Stimulated activated naive B cell treated with anti-CD40 and anti-IgM and Interleukin-4, amounts not matched to agents 10 μg/mL and 1 μg/mL and 100 μg/mL, for 72 hours (primary cell): ENCODE results near the gene SEMA3D.

Experiments
- ATAC-seq, 2 donors: fragments of 150-1000 bp; cut with Tn5 transposase; replicated peaks; 2 replicates each; pipeline ENCODE4 v1.10.0; 2021; ENCODE audit warnings: moderate library complexity in 1 of 2
- DNase-seq: peaks from one replicate; pipeline ENCODE4 v3.0.0; 2021
- H3K27ac Mint-ChIP-seq: one replicate; pipeline ENCODE4 v1.8.0; 2022; ENCODE audit warnings: mild to moderate bottlenecking, mixed read lengths
- H3K27me3 Mint-ChIP-seq, 2 donors: one replicate each; pipeline ENCODE4 v1.8.0; 2022; ENCODE audit warnings: mixed read lengths in 2 of 2
- H3K36me3 Mint-ChIP-seq, 2 donors: one replicate each; pipeline ENCODE4 v1.8.0; 2022; ENCODE audit warnings: mixed read lengths in 2 of 2, mild to moderate bottlenecking in 1 of 2
- H3K4me1 Mint-ChIP-seq, 2 donors: one replicate each; pipeline ENCODE4 v1.8.0; 2022; ENCODE audit warnings: mixed read lengths in 2 of 2, mild to moderate bottlenecking in 1 of 2
- H3K4me3 Mint-ChIP-seq, 2 donors: one replicate each; pipeline ENCODE4 v1.8.0; 2022; ENCODE audit warnings: mild to moderate bottlenecking in 2 of 2, mixed read lengths in 2 of 2, moderate library complexity in 1 of 2
- H3K9me3 Mint-ChIP-seq, 2 donors: one replicate each; pipeline ENCODE4 v1.8.0; 2022; ENCODE audit warnings: mixed read lengths in 2 of 2, mild to moderate bottlenecking in 1 of 2

The SEMA3D gene

DNA sequence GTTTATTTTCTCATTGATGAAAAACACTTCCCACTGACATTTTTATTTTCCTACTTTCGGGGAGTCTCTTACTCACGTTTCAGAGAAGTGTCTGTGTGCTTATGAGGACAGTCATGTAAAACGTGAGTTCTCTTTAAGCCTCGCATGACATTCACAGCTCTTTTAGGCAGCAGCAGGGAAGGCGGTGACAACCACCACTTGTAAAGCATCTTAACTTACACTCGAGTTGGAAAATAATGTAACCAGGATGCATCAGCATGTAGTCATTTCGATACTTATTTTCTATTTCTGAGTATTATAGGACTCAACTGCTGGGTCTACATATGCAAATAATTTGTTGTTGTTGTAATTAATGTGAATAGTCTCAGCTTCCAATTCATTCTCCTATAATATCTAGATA lies 153.6 kb downstream of the SEMA3D start:
- Mint-ChIP-seq H3K4me3 (no peak overlapping the region), H3K4me1 (no peaks in the 10 kb centered on the region), H3K9me3 (no peaks in the 10 kb centered on the region), H3K27me3 (no peaks in the 10 kb centered on the region), H3K27ac (no peak overlapping the region), H3K36me3 (no peaks in the 10 kb centered on the region)
- ATAC-seq (no peak), DNase-seq (no peak)

DNA sequence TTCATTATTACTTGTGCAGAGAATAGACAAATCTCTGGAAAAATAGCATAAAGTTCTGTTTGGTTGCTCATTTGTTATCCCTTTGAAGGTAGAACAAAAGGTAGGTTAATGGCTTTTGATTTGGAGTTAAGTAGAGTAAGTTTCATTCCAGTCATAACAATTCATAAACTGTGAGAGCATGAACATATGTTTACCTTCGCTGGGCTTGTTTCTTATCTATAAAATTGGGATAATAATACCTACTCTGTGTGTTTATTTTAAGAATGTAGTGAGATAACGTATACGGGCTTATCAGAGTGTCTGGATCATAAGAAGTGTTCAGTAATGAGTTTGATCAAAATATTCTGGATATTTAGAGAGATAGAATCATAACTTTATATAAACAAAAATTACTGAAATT lies 155.4 kb downstream of the SEMA3D start:
- no peak overlapping the region for H3K27ac Mint-ChIP-seq
- H3K4me3 Mint-ChIP-seq: no peak overlapping the region
- DNase-seq (no peak), ATAC-seq (no peak)
- no peaks in the 10 kb centered on the region for H3K4me1 Mint-ChIP-seq
- no peaks in the 10 kb centered on the region for H3K9me3 Mint-ChIP-seq
- no peaks in the 10 kb centered on the region for H3K27me3 Mint-ChIP-seq
- H3K36me3 Mint-ChIP-seq: no peaks in the 10 kb centered on the region

DNA sequence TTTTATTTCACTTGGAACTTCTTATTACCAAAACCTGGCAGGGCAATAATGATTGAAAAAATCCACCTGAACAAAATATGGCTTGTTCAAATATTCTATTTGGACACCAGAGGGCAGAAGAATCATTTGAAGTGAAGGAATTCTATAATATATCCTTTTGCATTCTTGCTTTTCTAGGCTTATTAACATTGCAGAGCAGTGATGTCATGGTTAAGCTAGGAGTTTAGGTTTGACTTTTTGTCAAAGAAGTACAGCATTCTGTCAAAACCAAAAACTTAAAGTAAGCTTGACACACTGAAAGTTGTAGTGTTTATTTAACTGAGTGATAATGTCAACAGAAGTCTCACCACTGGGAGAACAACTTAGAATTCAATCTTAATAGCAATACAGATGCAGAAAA lies 156.0 kb downstream of the SEMA3D start:
- no peak overlapping the region for H3K4me3 Mint-ChIP-seq
- no peak for DNase-seq
- no peak for ATAC-seq
- no peaks in the 10 kb centered on the region for H3K9me3 Mint-ChIP-seq
- H3K27ac Mint-ChIP-seq: no peak overlapping the region
- H3K36me3 Mint-ChIP-seq: no peaks in the 10 kb centered on the region
- H3K4me1 Mint-ChIP-seq: no peaks in the 10 kb centered on the region
- H3K27me3 Mint-ChIP-seq: no peaks in the 10 kb centered on the region

DNA sequence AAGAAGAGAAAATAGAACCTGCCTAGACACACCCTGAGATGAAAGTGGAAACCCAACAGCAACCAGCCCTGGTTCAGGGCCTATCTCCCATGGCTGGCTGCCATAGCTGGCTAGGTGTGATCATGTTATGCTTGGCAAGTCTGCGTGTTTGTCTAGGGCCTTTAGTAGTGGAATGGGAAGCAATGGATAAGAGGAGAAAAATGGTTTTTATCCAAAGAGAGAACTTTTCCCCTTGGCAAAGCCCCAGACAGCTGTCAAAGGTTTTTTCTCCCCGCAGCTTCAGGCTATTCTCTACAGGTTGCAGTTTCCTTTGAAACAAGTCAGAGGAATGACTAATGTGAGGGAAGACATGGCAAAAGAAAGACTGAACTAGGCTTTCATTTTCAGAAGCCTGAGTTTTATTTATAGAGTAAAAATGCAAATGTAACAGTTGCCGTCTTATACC lies 161.5 kb downstream of the SEMA3D start:
- no peak for DNase-seq
- H3K27ac Mint-ChIP-seq: no peak overlapping the region
- H3K4me3 Mint-ChIP-seq: no peak overlapping the region
- H3K4me1 Mint-ChIP-seq: no peaks in the 10 kb centered on the region
- no peaks in the 10 kb centered on the region for H3K27me3 Mint-ChIP-seq
- H3K36me3 Mint-ChIP-seq: no peaks in the 10 kb centered on the region
- no peaks in the 10 kb centered on the region for H3K9me3 Mint-ChIP-seq
- ATAC-seq: no peak

DNA sequence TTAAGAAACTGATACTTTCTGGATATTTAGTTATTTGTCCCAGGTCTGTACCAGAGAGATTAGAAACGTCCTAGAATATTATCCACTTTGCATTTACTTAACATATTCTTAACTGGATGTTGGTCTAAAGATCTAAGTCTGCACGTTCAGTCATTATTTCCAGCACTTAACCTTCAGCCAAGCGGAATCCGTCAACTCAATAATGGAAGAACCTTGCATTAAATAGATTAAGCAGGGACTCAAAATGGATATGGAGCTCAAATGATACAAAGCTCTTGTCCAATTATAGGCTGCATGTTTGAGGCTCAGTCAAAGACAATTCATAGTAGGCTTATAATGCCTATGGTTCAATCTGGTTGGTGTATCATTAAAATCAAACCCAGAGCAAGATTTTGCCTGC lies 162.9 kb downstream of the SEMA3D start:
- Mint-ChIP-seq H3K36me3 (no peaks in the 10 kb centered on the region), H3K4me3 (no peak overlapping the region), H3K27me3 (no peaks in the 10 kb centered on the region), H3K9me3 (no peaks in the 10 kb centered on the region), H3K27ac (no peak overlapping the region), H3K4me1 (no peaks in the 10 kb centered on the region)
- ATAC-seq (no peak), DNase-seq (no peak)

DNA sequence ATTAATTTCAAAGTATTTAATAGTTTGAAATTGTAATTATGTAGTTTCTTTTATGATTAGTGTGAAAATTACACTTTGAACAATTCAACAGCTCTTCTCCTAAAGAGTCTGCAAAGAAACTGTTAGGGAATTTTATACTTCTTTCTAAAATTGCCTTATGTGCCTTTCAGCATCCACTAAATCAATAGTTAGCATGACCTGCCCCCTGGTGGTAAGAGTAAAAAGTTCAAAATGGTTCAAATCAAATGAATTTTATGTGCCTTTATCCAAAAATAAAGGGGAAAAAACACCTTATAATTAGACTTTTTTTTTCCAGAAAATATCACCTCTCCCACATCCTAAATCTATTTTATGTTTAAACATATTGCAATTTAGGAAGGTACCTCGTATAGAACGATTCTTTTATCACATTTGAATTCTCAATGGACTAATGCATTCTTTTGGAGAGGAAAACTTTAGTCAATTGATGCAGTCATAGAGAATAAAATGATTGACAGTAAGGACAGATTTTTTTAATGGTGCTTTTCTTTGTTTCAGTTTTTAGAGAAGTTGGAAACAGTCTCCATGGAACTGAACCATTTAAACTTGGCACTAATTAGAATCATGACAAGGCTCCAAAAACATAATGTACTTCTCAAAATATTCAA lies 163.7 kb downstream of the SEMA3D start:
- Mint-ChIP-seq H3K4me1 (no peaks in the 10 kb centered on the region), H3K36me3 (no peaks in the 10 kb centered on the region), H3K4me3 (no peak overlapping the region), H3K9me3 (no peaks in the 10 kb centered on the region), H3K27ac (no peak overlapping the region), H3K27me3 (no peaks in the 10 kb centered on the region)
- DNase-seq (no peak), ATAC-seq (no peak)

DNA sequence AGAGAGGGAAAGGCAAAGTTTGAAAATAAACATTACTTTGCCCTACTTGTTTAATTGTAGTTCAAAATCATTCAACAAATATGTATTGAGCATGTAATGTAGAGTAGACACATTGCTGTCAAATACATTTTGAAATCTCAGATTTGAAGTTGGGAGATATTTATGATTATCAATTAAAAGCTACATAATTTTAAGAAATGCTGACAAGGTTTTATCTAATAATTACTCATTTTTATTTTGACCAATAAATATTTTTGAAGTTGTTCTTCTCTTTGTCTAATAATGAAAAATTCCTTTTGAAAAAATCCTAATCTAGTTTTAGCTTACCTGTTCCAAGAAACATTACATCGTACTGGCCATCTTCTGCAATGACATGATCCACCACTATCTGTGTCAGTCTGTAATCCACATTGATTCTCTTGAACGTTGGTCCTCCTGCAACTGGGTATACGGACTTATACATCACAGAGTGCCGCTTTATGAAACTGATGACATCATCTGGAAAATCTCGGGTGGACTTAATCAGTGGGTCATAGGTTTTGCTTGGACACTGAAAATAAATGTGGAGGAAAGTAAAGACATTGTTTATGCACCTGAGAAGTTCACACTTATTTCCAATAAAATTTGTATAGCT lies 164.7 kb downstream of the SEMA3D start:
- H3K4me1 Mint-ChIP-seq: no peaks in the 10 kb centered on the region
- H3K4me3 Mint-ChIP-seq: no peak overlapping the region
- H3K9me3 Mint-ChIP-seq: no peaks in the 10 kb centered on the region
- no peak for DNase-seq
- ATAC-seq: no peak
- H3K27ac Mint-ChIP-seq: no peak overlapping the region
- H3K36me3 Mint-ChIP-seq: no peaks in the 10 kb centered on the region
- no peaks in the 10 kb centered on the region for H3K27me3 Mint-ChIP-seq

DNA sequence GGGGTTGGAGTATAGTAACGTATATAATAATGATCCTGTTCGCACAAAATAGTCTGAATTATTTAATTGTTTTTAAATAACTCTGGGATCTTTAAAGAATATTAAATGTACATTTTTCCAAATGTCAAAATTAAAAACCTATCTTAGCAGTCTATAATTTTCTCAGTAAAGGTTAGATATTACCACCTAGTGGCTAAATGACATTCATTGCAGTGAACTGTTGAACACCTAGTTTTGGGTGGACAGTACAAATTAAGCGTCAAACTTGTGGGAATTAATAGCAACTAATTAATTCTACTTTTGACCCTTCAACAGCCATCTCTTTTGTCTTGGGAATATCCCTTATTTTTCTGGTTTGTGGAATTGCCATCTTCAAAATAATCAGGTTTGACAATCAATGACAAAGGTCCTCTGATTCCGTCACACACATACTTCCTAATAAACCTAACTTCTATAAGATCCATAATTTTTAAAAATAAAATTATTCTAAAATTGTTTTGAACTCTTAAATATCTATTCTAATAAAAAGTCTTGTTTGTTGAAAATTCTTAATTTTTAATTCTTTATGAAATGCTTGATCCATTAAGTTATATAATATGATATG lies 165.7 kb downstream of the SEMA3D start:
- ATAC-seq (no peak), DNase-seq (no peak)

DNA sequence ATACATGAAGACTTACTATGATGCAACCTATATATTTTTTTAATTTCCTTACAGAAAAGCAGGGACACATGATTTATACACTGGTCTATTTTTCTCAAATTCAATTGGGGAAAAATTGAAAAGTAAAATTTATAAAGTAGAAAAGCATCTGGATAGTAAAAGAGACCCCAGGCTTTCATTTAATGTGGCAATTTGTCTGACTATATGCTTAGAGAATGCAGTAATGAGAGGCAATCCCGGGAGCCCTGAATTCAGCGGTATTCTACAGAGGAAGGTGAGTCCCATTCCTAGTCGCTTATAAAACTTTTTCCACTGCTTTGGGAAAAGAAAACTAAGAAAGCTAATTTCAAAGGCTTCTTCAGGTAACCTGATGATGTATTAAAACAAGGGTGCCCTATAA lies 167.1 kb downstream of the SEMA3D start:
- ATAC-seq (no peak), DNase-seq (no peak)
- H3K27ac Mint-ChIP-seq: no peak overlapping the region
- H3K9me3 Mint-ChIP-seq: no peaks in the 10 kb centered on the region
- H3K36me3 Mint-ChIP-seq: no peaks in the 10 kb centered on the region
- no peaks in the 10 kb centered on the region for H3K4me1 Mint-ChIP-seq
- no peak overlapping the region for H3K4me3 Mint-ChIP-seq
- H3K27me3 Mint-ChIP-seq: no peaks in the 10 kb centered on the region

More for the DNA sequence above, 165.7 kb downstream of the SEMA3D start:
- Mint-ChIP-seq H3K36me3 (no peaks in the 10 kb centered on the region), H3K27me3 (no peaks in the 10 kb centered on the region), H3K27ac (no peak overlapping the region), H3K4me1 (no peaks in the 10 kb centered on the region), H3K9me3 (no peaks in the 10 kb centered on the region), H3K4me3 (no peak overlapping the region)

DNA sequence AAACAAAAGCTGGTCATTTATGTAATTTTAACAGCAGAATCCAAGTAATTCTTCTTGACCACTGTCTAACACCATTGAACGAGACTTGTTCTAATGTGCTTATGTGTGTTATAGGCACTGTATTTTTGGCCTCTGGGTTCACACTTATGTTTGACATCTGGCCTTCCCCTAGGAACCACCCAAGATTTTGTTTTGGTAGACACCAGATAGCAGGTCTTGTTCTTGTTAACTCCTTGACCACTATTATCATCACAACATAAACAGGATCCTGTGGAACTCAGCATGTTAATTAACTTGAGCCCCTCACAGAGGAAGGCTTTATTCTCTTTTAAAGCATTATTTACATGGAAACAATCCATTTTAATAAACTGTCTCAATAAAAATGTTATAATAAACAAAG lies 167.7 kb downstream of the SEMA3D start:
- Mint-ChIP-seq H3K4me1 (no peaks in the 10 kb centered on the region), H3K9me3 (no peaks in the 10 kb centered on the region), H3K27ac (no peak overlapping the region), H3K4me3 (no peak overlapping the region), H3K27me3 (no peaks in the 10 kb centered on the region), H3K36me3 (no peaks in the 10 kb centered on the region)
- no peak for ATAC-seq
- DNase-seq: no peak

DNA sequence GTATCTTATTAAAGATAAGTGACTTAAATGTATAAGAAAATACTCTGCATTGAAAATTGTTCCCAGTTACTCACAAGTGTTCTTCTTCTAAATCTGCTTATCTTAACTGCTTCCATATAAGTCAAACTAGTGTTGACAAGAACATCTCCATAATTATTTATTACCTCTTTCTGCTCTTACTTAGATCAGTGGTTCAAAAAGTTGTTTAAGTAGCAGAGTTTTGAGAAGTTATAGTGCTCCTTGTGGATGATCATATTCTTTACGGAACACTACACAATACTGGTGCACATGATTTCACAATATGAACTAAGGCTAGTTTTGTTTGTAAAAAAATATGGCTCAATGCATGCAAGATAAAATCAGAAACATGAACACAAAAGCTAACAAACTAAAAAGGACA lies 168.4 kb downstream of the SEMA3D start:
- no peaks in the 10 kb centered on the region for H3K27me3 Mint-ChIP-seq
- H3K36me3 Mint-ChIP-seq: no peaks in the 10 kb centered on the region
- no peak for DNase-seq
- no peak for ATAC-seq
- no peak overlapping the region for H3K27ac Mint-ChIP-seq
- H3K9me3 Mint-ChIP-seq: no peaks in the 10 kb centered on the region
- H3K4me1 Mint-ChIP-seq: no peaks in the 10 kb centered on the region
- no peak overlapping the region for H3K4me3 Mint-ChIP-seq

DNA sequence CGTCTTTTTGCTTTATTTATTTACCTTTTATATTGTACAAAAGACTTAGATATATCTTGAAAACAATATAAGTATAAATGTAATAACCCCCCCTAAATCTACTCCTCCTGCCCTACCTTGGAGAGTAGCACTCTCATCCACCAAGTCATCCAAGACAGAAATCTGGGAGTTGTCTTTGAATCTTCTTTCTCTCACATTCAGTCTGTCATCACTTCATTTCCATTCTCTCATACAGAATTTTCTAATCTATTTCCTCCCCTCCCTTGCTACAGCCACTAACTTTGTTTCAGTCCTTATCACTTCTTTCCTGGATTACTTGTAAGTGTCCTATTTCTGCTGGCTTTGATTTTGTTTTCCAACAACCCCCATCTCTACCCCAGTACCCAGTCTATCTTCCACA lies 170.6 kb downstream of the SEMA3D start:
- no peak overlapping the region for H3K27ac Mint-ChIP-seq
- no peaks in the 10 kb centered on the region for H3K4me1 Mint-ChIP-seq
- no peaks in the 10 kb centered on the region for H3K36me3 Mint-ChIP-seq
- no peak for ATAC-seq
- H3K27me3 Mint-ChIP-seq: no peaks in the 10 kb centered on the region
- no peaks in the 10 kb centered on the region for H3K9me3 Mint-ChIP-seq
- H3K4me3 Mint-ChIP-seq: no peak overlapping the region
- DNase-seq: no peak

DNA sequence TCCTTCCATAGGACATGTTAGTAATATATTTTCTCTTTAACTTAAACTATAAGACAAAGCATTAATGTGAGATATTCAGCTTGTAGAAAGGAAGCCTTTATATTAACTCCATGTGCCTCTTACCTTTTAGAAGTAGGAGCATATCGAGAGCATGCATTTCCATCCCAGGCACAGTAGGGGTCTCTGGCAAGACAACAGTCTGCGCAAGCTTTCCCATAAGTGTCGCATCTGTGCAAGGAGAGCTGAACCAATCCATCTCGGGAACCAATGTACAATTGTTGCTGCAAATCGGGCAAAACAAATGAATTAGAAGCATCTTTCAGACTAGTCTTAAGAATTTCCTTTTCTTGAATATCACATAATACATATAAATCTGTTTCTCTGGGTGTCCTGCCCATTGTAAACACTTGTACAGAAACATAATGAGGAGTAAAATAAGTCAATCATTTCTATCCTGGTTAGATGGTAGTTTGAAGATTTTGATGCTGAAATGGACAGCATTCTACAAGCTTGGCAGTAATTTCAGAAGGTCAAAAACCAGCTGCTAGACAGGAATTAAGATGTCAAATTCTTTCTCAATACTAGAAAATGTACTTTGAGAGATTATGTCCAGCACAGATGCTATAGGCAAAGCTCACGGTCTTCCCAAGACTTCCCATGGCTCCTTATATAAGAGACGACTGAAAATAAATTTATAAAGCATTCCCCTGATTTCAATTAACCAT lies 171.8 kb downstream of the SEMA3D start:
- Mint-ChIP-seq H3K27me3 (no peaks in the 10 kb centered on the region), H3K36me3 (no peaks in the 10 kb centered on the region), H3K9me3 (no peaks in the 10 kb centered on the region), H3K4me3 (no peak overlapping the region), H3K27ac (no peak overlapping the region), H3K4me1 (no peaks in the 10 kb centered on the region)
- DNase-seq: no peak
- ATAC-seq: no peak

DNA sequence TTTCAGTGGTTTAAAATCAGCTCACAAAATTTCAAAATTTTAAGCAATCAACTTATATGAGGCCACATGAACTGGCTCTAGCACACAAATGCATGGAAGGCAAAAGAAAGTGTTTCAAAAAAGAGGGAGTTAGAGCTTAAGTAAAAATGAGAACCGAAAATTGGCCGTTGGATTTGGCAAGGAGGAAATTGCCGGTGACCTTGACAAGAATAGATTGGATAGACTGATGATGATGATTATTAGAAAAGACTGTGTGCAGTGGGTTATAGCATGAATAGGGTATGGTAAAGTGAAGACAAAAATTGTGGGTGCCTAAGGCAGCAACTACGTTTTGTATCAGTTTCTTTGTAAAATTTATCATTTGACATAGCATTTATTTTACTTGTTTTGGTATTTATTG lies 175.7 kb downstream of the SEMA3D start:
- Mint-ChIP-seq H3K4me3 (no peak overlapping the region), H3K27me3 (no peaks in the 10 kb centered on the region), H3K4me1 (no peaks in the 10 kb centered on the region), H3K36me3 (no peaks in the 10 kb centered on the region), H3K27ac (no peak overlapping the region), H3K9me3 (no peaks in the 10 kb centered on the region)
- ATAC-seq (no peak), DNase-seq (no peak)

DNA sequence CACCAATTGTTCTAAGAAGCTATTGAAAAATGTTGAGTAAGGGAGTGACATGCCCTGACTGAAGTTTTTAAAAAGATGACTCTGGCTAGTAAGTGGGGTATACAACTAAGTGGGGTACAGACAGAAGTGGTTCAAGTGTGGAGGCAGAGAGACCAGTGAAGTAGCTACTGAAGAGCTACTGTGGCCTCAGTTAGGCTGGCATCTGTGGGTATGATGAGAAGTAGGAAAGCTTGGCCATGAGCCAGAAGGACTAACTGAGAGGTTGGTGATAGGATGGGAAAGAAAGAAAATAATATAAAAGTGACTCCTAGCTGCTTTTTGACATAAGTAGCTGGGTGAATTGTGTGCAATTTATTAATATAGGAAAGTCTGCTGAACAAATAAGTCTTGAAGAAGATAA lies 176.6 kb downstream of the SEMA3D start:
- no peaks in the 10 kb centered on the region for H3K27me3 Mint-ChIP-seq
- no peak for ATAC-seq
- no peak for DNase-seq
- H3K4me3 Mint-ChIP-seq: no peak overlapping the region
- H3K36me3 Mint-ChIP-seq: no peaks in the 10 kb centered on the region
- H3K27ac Mint-ChIP-seq: no peak overlapping the region
- no peaks in the 10 kb centered on the region for H3K9me3 Mint-ChIP-seq
- no peaks in the 10 kb centered on the region for H3K4me1 Mint-ChIP-seq
